Suppressor macrophage (primary cell): ENCODE results near the gene ZNF484.
"Not testable (repeated sequence)": the region's sequence is repeated elsewhere in the genome, so short reads cannot be mapped to it uniquely, and the experiment has no call there.

ENCODE experiments used
- DNase-seq, 4 experiments: peaks; one replicate each; pipeline ENCODE4 v3.0.0-alpha.2; 2020 to 2022

ZNF484 gene

GRCh38 chr9:92860867-92861266 lies 17.0 kb downstream of the ZNF484 start:
- DNase-seq: no peak

- no peak for DNase-seq
These were observed 20.6 kb downstream of the ZNF484 start for GRCh38 chr9:92857236-92857635.

GRCh38 chr9:92853716-92854115 lies 24.1 kb downstream of the ZNF484 start:
- no peak for DNase-seq

GRCh38 chr9:92850898-92851297 lies 26.9 kb downstream of the ZNF484 start:
- no peak for DNase-seq

- DNase-seq: not testable (repeated sequence)
These were observed 29.1 kb downstream of the ZNF484 start for GRCh38 chr9:92848740-92849139.

GRCh38 chr9:92846662-92847145 lies 31.1 kb downstream of the ZNF484 start:
- no peak for DNase-seq

GRCh38 chr9:92838411-92838810 lies 39.4 kb downstream of the ZNF484 start:
- DNase-seq: not testable (repeated sequence)

- DNase-seq: no peak
These were observed 40.6 kb downstream of the ZNF484 start for GRCh38 chr9:92837191-92837590.

- DNase-seq: no peak
These were observed 48.4 kb downstream of the ZNF484 start for GRCh38 chr9:92829420-92829819.

- not testable (repeated sequence) for DNase-seq
These were observed 52.8 kb downstream of the ZNF484 start for GRCh38 chr9:92825065-92825464.

- no peak for DNase-seq
These were observed 56.9 kb downstream of the ZNF484 start for GRCh38 chr9:92820964-92821363.

GRCh38 chr9:92819898-92820297 lies 57.9 kb downstream of the ZNF484 start:
- not testable (repeated sequence) for DNase-seq

GRCh38 chr9:92809629-92810326 lies 68.1 kb downstream of the ZNF484 start:
- DNase-seq: peak in 1 of 4 experiments; percentile 36

GRCh38 chr9:92808726-92809451 lies 68.9 kb downstream of the ZNF484 start:
- DNase-seq: peak; percentile 70 to 86 (median 72)

- DNase-seq: no peak
These were observed 69.8 kb downstream of the ZNF484 start for GRCh38 chr9:92807757-92808725.

- DNase-seq: no peak
These were observed 70.6 kb downstream of the ZNF484 start for GRCh38 chr9:92807031-92807756.

- no peak for DNase-seq
These were observed 73.1 kb downstream of the ZNF484 start for GRCh38 chr9:92804727-92805126.

- no peak for DNase-seq
These were observed 79.5 kb downstream of the ZNF484 start for GRCh38 chr9:92798358-92798757.

GRCh38 chr9:92796337-92796804 lies 81.5 kb downstream of the ZNF484 start:
- DNase-seq: not testable (repeated sequence)

GRCh38 chr9:92795598-92796336 lies 82.1 kb downstream of the ZNF484 start:
- no peak for DNase-seq
